Glutamatergic neuron (in vitro differentiated cells): ENCODE measurements around the gene SPACDR. TPM values are rescaled to one million over a fixed set of nuclear protein-coding genes. Genes with fewer than 3 reads are reported as not detected.
"Not testable (repeated sequence)": the region's sequence is repeated elsewhere in the genome, so short reads cannot be mapped to it uniquely, and the experiment has no call there.

Experiments used
- DNase-seq: peaks from one replicate; pipeline ENCODE4 v3.0.0; 2022
- H3K27ac Mint-ChIP-seq: one replicate; pipeline ENCODE4 v1.8.0; 2020; ENCODE audit warnings: mild to moderate bottlenecking, mixed read lengths, inconsistent platforms; ENCODE audit not compliant: unreplicated experiment
- H3K27me3 Mint-ChIP-seq: one replicate; pipeline ENCODE4 v1.8.0; 2020; ENCODE audit warnings: mild to moderate bottlenecking, moderate library complexity, mixed read lengths, inconsistent platforms; ENCODE audit not compliant: unreplicated experiment
- H3K36me3 Mint-ChIP-seq: one replicate; pipeline ENCODE4 v1.8.0; 2020; ENCODE audit warnings: mild to moderate bottlenecking, mixed read lengths, inconsistent platforms; ENCODE audit not compliant: unreplicated experiment
- H3K4me1 Mint-ChIP-seq: one replicate; pipeline ENCODE4 v1.8.0; 2020; ENCODE audit warnings: mild to moderate bottlenecking, low read depth, mixed read lengths, inconsistent platforms; ENCODE audit not compliant: unreplicated experiment
- H3K4me3 Mint-ChIP-seq: one replicate; pipeline ENCODE4 v1.8.0; 2020; ENCODE audit warnings: mild to moderate bottlenecking, mixed read lengths, inconsistent platforms; ENCODE audit not compliant: unreplicated experiment
- H3K9me3 Mint-ChIP-seq: one replicate; pipeline ENCODE4 v1.8.0; 2020; ENCODE audit warnings: mild to moderate bottlenecking, moderate library complexity, mixed read lengths, inconsistent platforms; ENCODE audit not compliant: unreplicated experiment
- CTCF ChIP-seq: fragments of 200-600 bp; sonication (generic); IDR thresholded peaks from one replicate; pipeline ENCODE4 v1.5.0; 2021; ENCODE audit not compliant: partially characterized antibody, unreplicated experiment
- total RNA-seq: library from RNA; stranded (reverse); fragmentation: NEBNext Ultra II Directional; extraction: Animal tissue kit (Norgen Biotek cat#: 25700); gene quantifications from one replicate; pipeline ENCODE4 v1.2.1, GENCODE V29; 2021; ENCODE audit not compliant: unreplicated experiment

SPACDR gene
- total RNA-seq, 1 donor from 2014 or later = 1.7 TPM

GRCh38 chr7:100456562-100456961 lies 7.5 kb downstream of the SPACDR start:
- no peaks in the 10 kb centered on the region for H3K9me3 Mint-ChIP-seq
- H3K36me3 Mint-ChIP-seq = no peaks in the 10 kb centered on the region
- peaks cover 1% of the 10 kb centered on the region for H3K27me3 Mint-ChIP-seq
- H3K27ac Mint-ChIP-seq = no peak overlapping the region
- TF ChIP-seq CTCF = no peak
- H3K4me1 Mint-ChIP-seq = peaks cover 2% of the 10 kb centered on the region
- no peak for DNase-seq
- no peak overlapping the region for H3K4me3 Mint-ChIP-seq

GRCh38 chr7:100455206-100455605 lies 8.9 kb downstream of the SPACDR start:
- Mint-ChIP-seq H3K4me3 (no peak overlapping the region), H3K4me1 (peaks cover 2% of the 10 kb centered on the region), H3K36me3 (no peaks in the 10 kb centered on the region), H3K27ac (no peak overlapping the region), H3K27me3 (peaks cover 1% of the 10 kb centered on the region), H3K9me3 (no peaks in the 10 kb centered on the region)
- no peak for DNase-seq
- TF ChIP-seq CTCF = no peak

GRCh38 chr7:100453854-100454253 lies 10.2 kb downstream of the SPACDR start:
- DNase-seq, H3K4me1 Mint-ChIP-seq, H3K9me3 Mint-ChIP-seq, H3K36me3 Mint-ChIP-seq, H3K4me3 Mint-ChIP-seq, H3K27me3 Mint-ChIP-seq, H3K27ac Mint-ChIP-seq: not testable (repeated sequence)

- no peak overlapping the region for H3K4me3 Mint-ChIP-seq
Observed at GRCh38 chr7:100452513-100452912, 11.5 kb downstream of the SPACDR start.

GRCh38 chr7:100449190-100449795 lies 14.8 kb downstream of the SPACDR start:
- H3K4me1 Mint-ChIP-seq = peaks cover 2% of the 10 kb centered on the region
- H3K27ac Mint-ChIP-seq = peak overlapping the region; percentile 22
- peaks cover 2% of the 10 kb centered on the region for H3K27me3 Mint-ChIP-seq
- DNase-seq = no peak
- TF ChIP-seq CTCF = no peak
- H3K36me3 Mint-ChIP-seq = no peaks in the 10 kb centered on the region
- H3K4me3 Mint-ChIP-seq = no peak overlapping the region
- no peaks in the 10 kb centered on the region for H3K9me3 Mint-ChIP-seq

More at GRCh38 chr7:100452513-100452912, 11.5 kb downstream of the SPACDR start:
- H3K36me3 Mint-ChIP-seq = no peaks in the 10 kb centered on the region
- peaks cover 2% of the 10 kb centered on the region for H3K4me1 Mint-ChIP-seq
- no peak overlapping the region for H3K27ac Mint-ChIP-seq
- no peak for DNase-seq
- peaks cover 3% of the 10 kb centered on the region for H3K27me3 Mint-ChIP-seq
- no peak for TF ChIP-seq CTCF
- H3K9me3 Mint-ChIP-seq = no peaks in the 10 kb centered on the region

GRCh38 chr7:100447363-100447762 lies 16.7 kb downstream of the SPACDR start:
- not testable (repeated sequence) for H3K27me3 Mint-ChIP-seq, H3K4me3 Mint-ChIP-seq, H3K9me3 Mint-ChIP-seq, H3K36me3 Mint-ChIP-seq, H3K4me1 Mint-ChIP-seq, H3K27ac Mint-ChIP-seq, DNase-seq
